Coronary artery (tissue), 2 donors: ENCODE data around the gene ESPNL.
"Not testable (repeated sequence)": the region's sequence is repeated elsewhere in the genome, so short reads cannot be mapped to it uniquely, and the experiment has no call there.

Source experiments
- DNase-seq: peaks from one replicate; pipeline ENCODE4 v3.0.0-alpha.2; 2017; ENCODE audit warnings: low spot score
- H3K27ac ChIP-seq, 2 donors: fragments of 200-600 bp; sonication (generic); one replicate each; pipeline ENCODE4 v1.5.1; 2016 to 2019
- H3K4me3 ChIP-seq: fragments of 200-600 bp; sonication (generic); 2 replicates; pipeline ENCODE4 v1.5.1; 2016; ENCODE audit warnings: mild to moderate bottlenecking, moderate library complexity
- TF ChIP-seq, protein P1 (sequence below): fragments of 200-600 bp; sonication (generic); IDR thresholded peaks from one replicate; pipeline ENCODE4 v1.5.1; 2019; ENCODE audit warnings: antibody characterized with exemption

The ESPNL gene

DNA sequence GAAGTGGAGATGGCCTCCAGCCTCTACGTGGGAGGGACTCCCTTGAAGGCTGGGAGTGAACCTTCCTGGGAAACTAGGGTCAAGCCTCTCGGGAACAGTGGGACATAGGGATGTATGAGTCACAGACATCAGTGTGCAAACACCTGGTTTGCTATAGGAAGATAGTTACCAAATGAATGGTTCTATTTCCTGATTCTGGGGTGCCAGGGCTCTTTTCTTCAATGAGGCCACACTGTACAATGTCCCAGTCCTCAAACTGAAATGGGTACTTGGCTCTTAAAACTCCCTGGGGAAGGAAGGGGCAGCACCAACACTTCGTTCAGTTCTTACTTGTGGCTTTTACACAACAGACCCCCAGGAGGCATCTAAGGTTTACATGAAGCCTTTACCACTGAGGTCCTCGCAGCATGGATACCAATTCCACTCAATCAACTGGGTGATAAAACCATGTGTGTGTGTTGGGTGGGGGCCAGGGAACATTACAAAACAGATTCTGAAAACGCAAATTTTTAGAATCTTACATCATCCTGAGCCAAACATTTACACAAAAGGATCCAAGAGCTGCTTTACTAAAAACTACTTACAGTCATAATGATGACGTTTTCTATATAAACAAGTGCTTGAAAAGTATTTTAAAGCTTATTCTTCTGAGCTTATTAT lies 69.0 kb downstream of the ESPNL start:
- TF ChIP-seq, protein P1, sequence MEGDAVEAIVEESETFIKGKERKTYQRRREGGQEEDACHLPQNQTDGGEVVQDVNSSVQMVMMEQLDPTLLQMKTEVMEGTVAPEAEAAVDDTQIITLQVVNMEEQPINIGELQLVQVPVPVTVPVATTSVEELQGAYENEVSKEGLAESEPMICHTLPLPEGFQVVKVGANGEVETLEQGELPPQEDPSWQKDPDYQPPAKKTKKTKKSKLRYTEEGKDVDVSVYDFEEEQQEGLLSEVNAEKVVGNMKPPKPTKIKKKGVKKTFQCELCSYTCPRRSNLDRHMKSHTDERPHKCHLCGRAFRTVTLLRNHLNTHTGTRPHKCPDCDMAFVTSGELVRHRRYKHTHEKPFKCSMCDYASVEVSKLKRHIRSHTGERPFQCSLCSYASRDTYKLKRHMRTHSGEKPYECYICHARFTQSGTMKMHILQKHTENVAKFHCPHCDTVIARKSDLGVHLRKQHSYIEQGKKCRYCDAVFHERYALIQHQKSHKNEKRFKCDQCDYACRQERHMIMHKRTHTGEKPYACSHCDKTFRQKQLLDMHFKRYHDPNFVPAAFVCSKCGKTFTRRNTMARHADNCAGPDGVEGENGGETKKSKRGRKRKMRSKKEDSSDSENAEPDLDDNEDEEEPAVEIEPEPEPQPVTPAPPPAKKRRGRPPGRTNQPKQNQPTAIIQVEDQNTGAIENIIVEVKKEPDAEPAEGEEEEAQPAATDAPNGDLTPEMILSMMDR, result no peak
- H3K27ac ChIP-seq, result peak overlapping the region; percentile 65 to 84
- peak overlapping the region; percentile 44 for H3K4me3 ChIP-seq
- DNase-seq, result peak; percentile 71

DNA sequence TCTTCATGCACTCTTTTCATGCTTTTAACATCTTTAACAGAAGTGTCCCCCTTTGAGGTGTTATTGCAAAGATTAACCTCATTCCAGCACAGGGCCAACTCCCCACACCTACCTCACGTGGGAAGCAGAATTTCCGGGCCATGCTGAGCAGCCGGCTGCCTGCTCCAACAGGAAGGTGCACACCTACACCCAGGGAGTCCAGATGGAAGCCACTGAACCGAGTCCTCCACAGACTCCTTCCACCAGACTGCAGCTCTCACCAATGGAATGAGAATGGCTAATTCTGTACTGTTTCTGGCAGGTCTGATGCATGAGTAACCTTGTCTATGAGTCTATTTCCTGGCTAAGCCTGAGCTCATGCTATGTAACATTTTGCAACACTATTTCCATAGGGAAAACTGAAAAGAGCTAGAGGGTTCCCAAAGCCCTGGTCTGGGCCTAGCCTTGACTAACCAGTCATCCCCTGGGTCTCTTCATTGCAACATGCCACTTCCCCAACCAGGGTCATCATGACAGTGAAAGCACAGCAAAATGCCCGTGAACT lies 69.6 kb downstream of the ESPNL start:
- Histone ChIP-seq H3K4me3 (peak overlapping the region; percentile 44), H3K27ac (peak overlapping the region; percentile 65 to 84)
- peak; percentile 81 for DNase-seq
- TF ChIP-seq, protein P1, result no peak

DNA sequence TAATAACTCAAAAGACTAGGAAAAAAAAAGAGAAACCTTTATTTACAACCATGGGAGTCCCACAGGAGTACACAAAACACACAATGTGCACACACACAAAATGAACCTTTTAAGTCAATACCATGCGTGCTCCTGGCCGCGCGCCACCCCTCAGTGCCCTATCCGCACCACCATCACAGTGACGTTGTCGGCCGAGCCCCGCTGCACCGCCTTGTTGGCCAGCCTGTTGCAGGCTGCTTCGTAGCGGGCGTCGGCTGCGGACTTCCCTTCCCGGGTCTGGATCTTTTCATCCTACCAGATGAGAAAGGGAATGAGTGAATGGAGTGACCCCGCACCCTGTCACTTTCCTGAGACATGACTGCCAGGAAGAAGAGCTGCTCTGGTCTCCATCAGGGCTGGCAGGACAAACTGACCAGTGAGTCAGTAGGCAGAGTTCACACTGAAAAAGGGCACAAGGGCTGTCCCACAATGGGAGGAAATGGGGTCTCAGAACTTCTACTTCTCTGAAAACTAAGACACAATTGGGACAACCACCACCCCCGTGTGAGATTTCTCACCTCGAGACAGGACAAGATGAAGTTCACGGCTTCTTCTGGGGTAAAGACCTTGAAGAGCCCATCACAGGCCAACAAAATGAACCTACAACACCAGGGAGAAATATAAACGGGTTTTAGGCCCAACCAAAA lies 70.4 kb downstream of the ESPNL start:
- TF ChIP-seq, protein P1, result no peak
- Histone ChIP-seq H3K27ac (peak overlapping the region; percentile 65 to 84), H3K4me3 (no peak overlapping the region)
- DNase-seq, result peak; percentile 70

DNA sequence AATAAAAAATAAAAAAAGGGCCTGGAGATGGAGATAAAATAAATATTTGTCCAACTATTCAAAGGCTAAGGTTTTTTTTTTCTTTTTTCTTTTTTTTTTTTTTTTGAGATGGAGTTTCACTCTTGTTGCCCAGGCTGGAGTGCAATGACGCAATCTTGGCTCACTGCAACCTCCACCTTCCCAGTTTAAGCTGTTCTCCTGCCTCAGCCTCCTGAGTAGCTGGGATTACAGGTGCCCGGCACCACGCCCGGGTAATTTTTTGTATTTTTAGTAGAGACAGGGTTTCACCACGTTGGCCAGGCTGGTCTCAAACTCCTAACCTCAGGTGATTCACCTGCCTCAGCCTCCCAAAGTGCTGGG lies 70.9 kb downstream of the ESPNL start:
- H3K27ac ChIP-seq, result peak overlapping the region in 1 of 2 donors; percentile 65
- DNase-seq, H3K4me3 ChIP-seq: not testable (repeated sequence)

DNA sequence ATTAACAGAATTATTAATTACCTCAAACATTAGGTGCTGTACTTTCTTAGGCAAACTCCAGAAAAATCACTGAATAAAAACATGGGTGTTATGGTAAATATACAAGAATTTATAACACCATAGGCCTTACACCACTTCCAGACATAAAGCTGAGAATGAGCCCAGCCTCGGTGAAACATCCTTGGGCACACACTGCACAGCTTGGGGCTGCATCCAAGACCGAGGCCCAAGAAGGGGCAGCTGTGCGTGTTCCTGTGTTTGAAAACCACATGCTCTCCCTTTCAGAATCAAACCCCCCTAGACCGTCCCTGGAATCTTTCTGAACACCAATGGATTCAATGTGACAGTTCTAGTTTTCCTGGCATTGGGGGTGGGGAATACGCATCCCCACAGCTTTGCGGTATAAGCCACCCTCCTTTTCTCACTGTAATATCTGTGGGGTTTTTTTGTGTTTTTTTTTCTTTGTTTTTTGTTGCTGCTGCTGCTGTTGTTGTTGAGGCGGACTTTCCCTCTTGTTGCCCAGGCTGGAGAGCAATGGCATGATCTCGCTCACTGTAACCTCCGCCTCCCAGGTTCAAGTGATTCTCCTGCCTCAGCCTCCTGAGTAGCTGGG lies 71.5 kb downstream of the ESPNL start:
- H3K27ac ChIP-seq, result peak overlapping the region in 1 of 2 donors; percentile 65
- H3K4me3 ChIP-seq, result no peak overlapping the region
- TF ChIP-seq, protein P1, result no peak

DNA sequence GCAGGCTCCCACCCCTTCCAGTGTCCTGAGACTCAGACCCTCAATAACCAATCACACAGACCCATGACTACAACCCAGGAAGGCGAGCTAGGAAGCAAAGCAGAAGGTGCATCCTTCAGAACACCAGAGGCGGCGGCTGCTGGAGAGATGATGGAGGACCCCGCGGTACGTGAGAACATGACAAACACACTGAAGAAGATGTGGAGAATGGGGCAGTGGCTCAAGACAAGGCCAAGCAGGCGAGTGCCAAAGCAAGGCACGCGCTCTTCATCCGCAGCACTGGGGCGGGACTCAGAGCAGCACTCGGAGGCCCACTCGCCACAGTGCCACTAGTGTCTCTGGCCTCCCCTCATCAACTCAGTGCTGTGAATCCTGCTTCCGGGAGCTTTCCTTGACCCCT lies 72.3 kb downstream of the ESPNL start:
- H3K27ac ChIP-seq, result no peak overlapping the region
- no peak overlapping the region for H3K4me3 ChIP-seq
- TF ChIP-seq, protein P1, result no peak
- DNase-seq, result no peak

More for the DNA sequence above, 71.5 kb downstream of the ESPNL start:
- DNase-seq, result no peak

DNA sequence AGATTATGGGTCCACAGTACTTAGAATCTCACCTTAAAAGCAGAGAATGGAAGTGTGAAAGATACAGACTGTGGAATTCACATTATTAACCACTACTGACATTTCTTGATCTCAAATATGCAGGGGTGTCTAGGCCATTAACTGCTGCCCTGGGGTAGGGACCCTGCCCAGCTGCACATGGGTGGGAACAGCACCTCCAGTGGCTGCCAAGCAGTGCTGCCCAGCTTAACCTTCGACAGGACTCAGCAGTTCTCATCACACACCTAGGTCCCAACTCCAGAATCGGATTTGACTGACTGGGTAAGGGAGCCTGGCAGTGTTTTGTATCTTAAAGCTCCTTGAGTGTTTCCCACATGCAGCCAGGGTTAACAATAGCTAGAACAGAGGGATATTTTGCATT lies 73.6 kb downstream of the ESPNL start:
- TF ChIP-seq, protein P1, result no peak
- H3K4me3 ChIP-seq, result no peak overlapping the region
- no peak for DNase-seq
- H3K27ac ChIP-seq, result no peak overlapping the region
